Heart right ventricle (tissue), 16 donors: Measurements from ENCODE around the gene MRPL51. TPM values are rescaled to one million over a fixed set of nuclear protein-coding genes. Genes with fewer than 3 reads are reported as not detected.
A peak's percentile ranks its signal among the peaks of the same experiment; 100 is the strongest.
"Not testable (repeated sequence)": the region's sequence is repeated elsewhere in the genome, so short reads cannot be mapped to it uniquely, and the experiment has no call there.

Experiments used
- ATAC-seq, 8 donors: fragments of 200-7000 bp; cut with Tn5 transposase; one replicate each; pipeline ENCODE4 v1.9.1; 2020; ENCODE audit warnings: mild to moderate bottlenecking in 8 of 8, moderate library complexity in 8 of 8, moderate number of reproducible peaks in 1 of 8
- DNase-seq, 2 donors: peaks; one replicate each; pipeline ENCODE4 v3.0.0-alpha.2; 2020
- H3K27ac ChIP-seq, 10 donors: fragments of 200-600 bp; sonication (generic) in 2 of 10; one replicate each; pipeline versions ENCODE4 v1.5.0 to v1.8.0; 2020 to 2022; ENCODE audit warnings: mild to moderate bottlenecking in 3 of 10
- H3K27me3 ChIP-seq, 7 donors: fragments of 200-600 bp; one replicate each; pipeline ENCODE4 v1.8.0; 2021 to 2022; ENCODE audit warnings: mild to moderate bottlenecking in 2 of 7
- H3K36me3 ChIP-seq, 9 donors: fragments of 200-600 bp; sonication (generic) in 1 of 9; one replicate each; pipeline versions ENCODE4 v1.5.0 to v1.8.0; 2020 to 2022; ENCODE audit warnings: mild to moderate bottlenecking in 2 of 9
- H3K4me1 ChIP-seq, 9 donors: fragments of 200-600 bp; sonication (generic) in 1 of 9; one replicate each; pipeline versions ENCODE4 v1.5.0 to v1.8.0; 2020 to 2022; ENCODE audit warnings: mild to moderate bottlenecking in 4 of 9
- H3K4me3 ChIP-seq, 10 donors: fragments of 200-600 bp; sonication (generic) in 2 of 10; one replicate each; pipeline versions ENCODE4 v1.5.0 to v1.8.0; 2020 to 2022; ENCODE audit warnings: mild to moderate bottlenecking in 7 of 10, moderate library complexity in 2 of 10
- H3K9me3 ChIP-seq, 11 donors: fragments of 200-600 bp in 10 of 11; sonication (generic) in 2 of 11; one replicate each; pipeline versions ENCODE4 v1.5.0 to v1.8.0; 2013 to 2022; ENCODE audit warnings: mild to moderate bottlenecking in 2 of 11, control low read depth in 1 of 11, moderate library complexity in 1 of 11
- CTCF ChIP-seq, 9 donors: fragments of 200-600 bp; sonication (generic) in 2 of 9; IDR thresholded peaks; one replicate each; pipeline versions ENCODE4 v1.5.0 to v1.8.0; 2021 to 2022; ENCODE audit warnings: antibody characterized with exemption in 9 of 9, mild to moderate bottlenecking in 5 of 9, moderate library complexity in 1 of 9
- WGBS, 2 donors: extraction: QIAGEN DNeasy Blood & Tissue Kit; methylation state at CpG; one replicate each; pipeline ENCODE4 v1.1.7; 2013; ENCODE audit warnings: inconsistent platforms in 1 of 2; 5-methylcytosine and 5-hydroxymethylcytosine counted together
- intact Hi-C, 10 donors: fragments of 100-400 bp; cut with DNase I; formaldehyde crosslinking; loops; one replicate each; pipeline versions ENCODE4 v1.11.1 to v1.14.2; 2022
- polyA plus RNA-seq, 2 donors: library from polyadenylated mRNA; stranded (reverse); fragments of 200-250 nt; gene quantifications; one replicate each; pipeline ENCODE4 v1.2.3, GENCODE V29; 2013
- total RNA-seq, 10 donors: library from RNA; stranded (reverse); fragmentation: NEBNext Ultra II Directional in 3 of 10; extraction: Animal tissue kit (Norgen Biotek cat#: 25700) in 3 of 10; gene quantifications; one replicate each; pipeline versions ENCODE4 v1.2.1 to v1.2.4, GENCODE V29; 2021 to 2023
- donor health status: Arrhythmogenic right ventricular cardiomyopathy.
- donor health status: ischemic (EF 13 %, LVEDD 7.1; RV severe dilation, severe dysfunction).
- donor health status: healthy with polysubstance abuse.
- donor health status: DM: no; HTN: yes; CAD: no.
- donor health status: DM: no; HTN: no; CAD: no.
- donor health status: ischemic (EF 25% LVEDD 6.9; RV normal size, moderate dysfunction).
- donor health status: ischemic (EF 25% LVEDD 5.7; RV mildly dilated, moderate dysfunction).
- donor health status: healthy.
- donor health status: DM: yes; HTN: yes; CAD: no.
- donor health status: Ischemic cardiomyopathy.
- donor health status: ischemic (EF 35%, LVEDD 5.7; RV mildly dilated, moderate dysfunction).
- donor health status: nonischemic (EF 11% LVEDD 7.7; RV severe dilation, severe dysfunction).
- donor health status: DM: yes; HTN: yes; CAD: no.
- donor health status: PGD.
- donor health status: ischemic (EF 29% LVEDD 5.4; RV normal size, mild dysfunction).
- donor health status: nonischemic (EF 23%, LVEDD 6.1; RV moderate dilation, normal function).

The MRPL51 gene
- total and polyA plus RNA-seq, 12 donors: 123 to 300 (median 250) TPM

GRCh38 chr12:6494968-6495367, 1.9 kb upstream of the MRPL51 start:
- no peak for DNase-seq
- Histone ChIP-seq H3K27me3 (no peaks in the 10 kb centered on the region), H3K36me3 (peaks cover 0 to 62% (median 0%) of the 10 kb centered on the region in 9 donors), H3K4me1 (peaks cover 0 to 30% (median 26%) of the 10 kb centered on the region in 9 donors), H3K27ac (peak overlapping the region in 1 of 10 donors; percentile 98), H3K4me3 (peak overlapping the region in 5 of 10 donors; percentile 67 to 98 (median 77)), H3K9me3 (no peaks in the 10 kb centered on the region)
- ATAC-seq: no peak
- WGBS, 2 donors: 61 to 76% methylated on average over 1 of the region's 1 CpG
- TF ChIP-seq CTCF (IDR thresholded peaks at IDR 0.05): no peak
- intact Hi-C loops: loop anchor here in 6 of 10 donors (2.0 to 5.0 kb wide), 2 partner anchors 37 to 38 kb away; partner anchors contain the start of gene GAPDH (in 5 of the 6)

- H3K36me3 ChIP-seq: peaks cover 0 to 55% (median 0%) of the 10 kb centered on the region in 9 donors
Measured at GRCh38 chr12:6494258-6494743, 1.2 kb upstream of the MRPL51 start.

GRCh38 chr12:6493497-6494257, 615 bp upstream of the MRPL51 start, which contains the start of gene NCAPD2:
TSS of gene NCAPD2 (plus strand) at chr12:6494102. CDS start at chr12:6495099, 997 bp downstream.
- intact Hi-C loops: loop anchor here in 7 of 10 donors (1.0 to 5.0 kb wide), 4 partner anchors 23 to 41 kb away; partner anchors contain the start of genes GAPDH (in 6 of the 7) and VAMP1 (in 1 of the 7)
- Histone ChIP-seq H3K4me1 (peaks cover 0 to 30% (median 26%) of the 10 kb centered on the region in 9 donors), H3K27ac (peak within 1 kb of the TSS; percentile 89 to 98 (median 96)), H3K27me3 (no peaks in the 10 kb centered on the region), H3K9me3 (no peaks in the 10 kb centered on the region), H3K4me3 (peak within 1 kb of the TSS; percentile 60 to 98 (median 74)), H3K36me3 (peaks cover 0 to 49% (median 0%) of the 10 kb centered on the region in 9 donors)
- DNase-seq: peak; percentile 93 to 94
- TF ChIP-seq CTCF (IDR thresholded peaks at IDR 0.05): peak in 7 of 9 donors; percentile 27 to 50 (median 35)
- 1% methylated on average over 49 of the region's 49 CpGs for WGBS, 2 donors
- ATAC-seq: peak; percentile 95 to 98 (median 96)

More at GRCh38 chr12:6494258-6494743, 1.2 kb upstream of the MRPL51 start:
- no peak for TF ChIP-seq CTCF (IDR thresholded peaks at IDR 0.05)
- Histone ChIP-seq H3K4me1 (peaks cover 0 to 30% (median 26%) of the 10 kb centered on the region in 9 donors), H3K27ac (peak overlapping the region in 7 of 10 donors; percentile 92 to 98 (median 97)), H3K9me3 (no peaks in the 10 kb centered on the region), H3K27me3 (no peaks in the 10 kb centered on the region), H3K4me3 (peak overlapping the region; percentile 16 to 98 (median 74))
- 2% methylated on average over 14 of the region's 14 CpGs for WGBS, 2 donors
- intact Hi-C loops: loop anchor here in 5 of 10 donors (2.0 to 5.0 kb wide), 2 partner anchors 38 kb away; partner anchors contain the start of gene GAPDH (in 4 of the 5)
- DNase-seq: no peak
- no peak for ATAC-seq

GRCh38 chr12:6490673-6491072, 2.4 kb downstream of the MRPL51 start:
- Histone ChIP-seq H3K4me1 (peaks cover 0 to 26% (median 25%) of the 10 kb centered on the region in 9 donors), H3K36me3 (peaks cover 0 to 19% (median 0%) of the 10 kb centered on the region in 9 donors)
- not testable (repeated sequence) for DNase-seq, H3K27me3 ChIP-seq, H3K9me3 ChIP-seq, H3K27ac ChIP-seq, H3K4me3 ChIP-seq, ATAC-seq
- intact Hi-C loops: loop anchor here in 4 of 10 donors (5.0 kb wide), 1 partner anchor 42 kb away; the partner anchor contains the start of gene GAPDH (in 4 of the 4)
- WGBS, 2 donors: 100% methylated on average over 1 of the region's 1 CpG
